PFSK-1 (cell line): Measurements from ENCODE around the gene PPP1CC.

ENCODE experiments used
- POLR2AphosphoS5 ChIP-seq: IDR thresholded peaks from 2 replicates; pipeline ENCODE4 v1.6.1; 2012; ENCODE audit warnings: low read depth, mild to moderate bottlenecking, control low read depth, low read length, moderate library complexity
- TAF1 ChIP-seq: IDR thresholded peaks from 2 replicates; pipeline ENCODE4 v1.6.1; 2012; ENCODE audit warnings: low read length, control low read depth, borderline replicate concordance; ENCODE audit not compliant: insufficient read depth

GRCh38 chr12:110785240-110785639 lies 42.5 kb upstream of the PPP1CC start:
- TF ChIP-seq TAF1 (no peak), POLR2AphosphoS5 (no peak)
